ENCODE results near the gene SLC23A2.

Gene SLC23A2

DNA sequence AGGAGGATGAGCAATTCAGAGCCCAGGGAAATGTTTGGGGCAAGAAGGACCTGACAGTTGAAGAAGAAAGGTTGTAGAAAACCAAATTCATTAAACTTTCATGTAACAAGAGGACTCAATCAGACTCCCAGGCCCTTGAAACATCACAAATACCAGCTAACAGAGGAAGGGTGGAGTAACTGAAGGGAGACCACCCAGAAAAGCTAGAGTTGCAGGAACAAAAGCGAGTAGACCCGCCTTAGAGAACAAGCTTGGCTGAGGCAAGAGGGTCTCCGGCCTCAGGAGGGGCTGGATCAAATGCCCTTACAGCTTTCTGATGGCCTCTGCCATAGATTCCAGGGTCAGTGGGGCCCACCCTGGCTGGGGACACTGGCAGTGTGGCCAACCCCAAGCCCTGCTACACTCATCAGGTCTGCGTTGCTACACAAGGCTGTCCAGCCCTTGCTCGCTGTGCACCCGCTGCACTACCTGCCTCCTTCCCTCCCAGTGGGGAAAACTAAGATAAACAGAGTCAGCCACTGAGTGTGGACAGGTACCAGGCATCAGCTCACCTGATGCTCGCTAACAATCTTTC, 110.0 kb downstream of the SLC23A2 start:
- no peaks in the 10 kb centered on the region for H3K9me3 ChIP-seq (ENCODE audit: insufficient read depth, low read length)
- no peak overlapping the region for H3K4me3 ChIP-seq (ENCODE audit: low read length)
- H3K4me1 ChIP-seq (ENCODE audit: low read length), result peaks cover 26% of the 10 kb centered on the region
- TF ChIP-seq, protein P1, sequence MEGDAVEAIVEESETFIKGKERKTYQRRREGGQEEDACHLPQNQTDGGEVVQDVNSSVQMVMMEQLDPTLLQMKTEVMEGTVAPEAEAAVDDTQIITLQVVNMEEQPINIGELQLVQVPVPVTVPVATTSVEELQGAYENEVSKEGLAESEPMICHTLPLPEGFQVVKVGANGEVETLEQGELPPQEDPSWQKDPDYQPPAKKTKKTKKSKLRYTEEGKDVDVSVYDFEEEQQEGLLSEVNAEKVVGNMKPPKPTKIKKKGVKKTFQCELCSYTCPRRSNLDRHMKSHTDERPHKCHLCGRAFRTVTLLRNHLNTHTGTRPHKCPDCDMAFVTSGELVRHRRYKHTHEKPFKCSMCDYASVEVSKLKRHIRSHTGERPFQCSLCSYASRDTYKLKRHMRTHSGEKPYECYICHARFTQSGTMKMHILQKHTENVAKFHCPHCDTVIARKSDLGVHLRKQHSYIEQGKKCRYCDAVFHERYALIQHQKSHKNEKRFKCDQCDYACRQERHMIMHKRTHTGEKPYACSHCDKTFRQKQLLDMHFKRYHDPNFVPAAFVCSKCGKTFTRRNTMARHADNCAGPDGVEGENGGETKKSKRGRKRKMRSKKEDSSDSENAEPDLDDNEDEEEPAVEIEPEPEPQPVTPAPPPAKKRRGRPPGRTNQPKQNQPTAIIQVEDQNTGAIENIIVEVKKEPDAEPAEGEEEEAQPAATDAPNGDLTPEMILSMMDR (IDR thresholded peaks at IDR 0.05; ENCODE audit: low read depth, low read length), result no peak
- no peak for TF ChIP-seq EZH2phosphoT487 (IDR thresholded peaks at IDR 0.05; ENCODE audit: low read depth)
- no peaks in the 10 kb centered on the region for H3K27me3 ChIP-seq (ENCODE audit: low read depth, low read length)
- H3K4me2 ChIP-seq (ENCODE audit: low read length), result no peak overlapping the region
- H3K9ac ChIP-seq (ENCODE audit: low read length), result no peak overlapping the region
- no peak overlapping the region for H2AFZ ChIP-seq (ENCODE audit: low read depth, low read length)
- peaks cover 17% of the 10 kb centered on the region for H3K36me3 ChIP-seq (replicated peaks; ENCODE audit: low read depth, low read length)
- 0 out of 2 replicates have a peak, but pooled peaks cover 2% of the 10 kb centered on the region for H3K79me2 ChIP-seq (ENCODE audit: low read length)
- H3K27ac ChIP-seq (ENCODE audit: low read length), result no peak overlapping the region
- no peaks in the 10 kb centered on the region for H4K20me1 ChIP-seq (ENCODE audit: insufficient read depth, low read length)

DNA sequence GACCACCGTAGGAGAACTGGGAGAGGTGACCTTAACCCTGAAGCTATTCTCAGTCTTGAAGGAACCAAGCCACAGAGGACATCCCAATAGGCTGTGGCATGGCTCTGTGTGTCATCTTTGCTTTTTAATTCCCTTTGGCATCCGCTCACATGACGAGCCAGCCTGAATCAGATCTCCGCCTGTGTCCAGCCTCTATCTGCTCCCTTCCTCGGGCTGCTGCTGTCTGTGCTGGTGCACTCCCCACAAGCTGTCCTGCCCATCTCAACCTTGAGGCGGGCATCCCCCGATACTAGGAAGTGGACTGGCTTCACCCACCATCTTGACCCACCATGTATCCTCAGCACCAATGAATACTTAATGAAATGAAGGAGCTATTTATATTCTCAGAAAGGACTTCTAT, 111.9 kb downstream of the SLC23A2 start:
- Histone ChIP-seq H3K27me3 (ENCODE audit: low read depth, low read length) (no peaks in the 10 kb centered on the region), H3K79me2 (ENCODE audit: low read length) (0 out of 2 replicates have a peak, but pooled peaks cover 2% of the 10 kb centered on the region), H2AFZ (ENCODE audit: low read depth, low read length) (no peak overlapping the region), H3K4me3 (ENCODE audit: low read length) (no peak overlapping the region), H3K27ac (ENCODE audit: low read length) (no peak overlapping the region), H4K20me1 (ENCODE audit: insufficient read depth, low read length) (no peaks in the 10 kb centered on the region), H3K9ac (ENCODE audit: low read length) (no peak overlapping the region), H3K4me1 (ENCODE audit: low read length) (peaks cover 8% of the 10 kb centered on the region), H3K4me2 (ENCODE audit: low read length) (no peak overlapping the region), H3K36me3 (replicated peaks; ENCODE audit: low read depth, low read length) (peaks cover 14% of the 10 kb centered on the region), H3K9me3 (ENCODE audit: insufficient read depth, low read length) (no peaks in the 10 kb centered on the region)
- TF ChIP-seq, protein P1 (IDR thresholded peaks at IDR 0.05; ENCODE audit: low read depth, low read length), result no peak
- no peak for TF ChIP-seq EZH2phosphoT487 (IDR thresholded peaks at IDR 0.05; ENCODE audit: low read depth)

DNA sequence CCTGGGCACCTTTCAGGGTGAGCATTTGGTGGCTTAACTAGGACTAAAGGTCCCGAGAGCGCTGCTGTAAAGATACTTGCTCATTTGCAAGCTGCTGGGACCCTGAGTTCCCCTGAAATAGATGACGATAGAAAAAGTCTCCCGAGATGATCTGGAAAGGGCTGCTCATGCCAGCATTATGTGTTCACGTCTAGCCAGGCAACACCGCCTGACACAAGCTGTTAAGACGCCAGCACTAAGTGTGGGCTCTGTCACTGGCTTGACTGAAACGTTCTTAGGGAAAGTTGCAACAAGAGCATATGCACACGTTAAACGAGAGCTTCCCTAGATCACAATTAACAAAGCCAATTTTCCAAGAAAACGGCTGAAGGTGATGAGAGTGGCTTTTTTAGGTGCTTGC, 113.7 kb downstream of the SLC23A2 start:
- Histone ChIP-seq H3K4me3 (ENCODE audit: low read length) (no peak overlapping the region), H2AFZ (ENCODE audit: low read depth, low read length) (no peak overlapping the region), H3K79me2 (ENCODE audit: low read length) (no peaks in the 10 kb centered on the region), H3K36me3 (replicated peaks; ENCODE audit: low read depth, low read length) (peaks cover 28% of the 10 kb centered on the region), H3K4me1 (ENCODE audit: low read length) (peaks cover 4% of the 10 kb centered on the region; the same call in 1 of the 2 replicates), H3K9ac (ENCODE audit: low read length) (no peak overlapping the region), H3K4me2 (ENCODE audit: low read length) (no peak overlapping the region), H3K27ac (ENCODE audit: low read length) (no peak overlapping the region), H3K27me3 (ENCODE audit: low read depth, low read length) (no peaks in the 10 kb centered on the region), H4K20me1 (ENCODE audit: insufficient read depth, low read length) (no peaks in the 10 kb centered on the region), H3K9me3 (ENCODE audit: insufficient read depth, low read length) (no peaks in the 10 kb centered on the region)
- no peak for TF ChIP-seq EZH2phosphoT487 (IDR thresholded peaks at IDR 0.05; ENCODE audit: low read depth)
- TF ChIP-seq, protein P1 (IDR thresholded peaks at IDR 0.05; ENCODE audit: low read depth, low read length), result no peak

DNA sequence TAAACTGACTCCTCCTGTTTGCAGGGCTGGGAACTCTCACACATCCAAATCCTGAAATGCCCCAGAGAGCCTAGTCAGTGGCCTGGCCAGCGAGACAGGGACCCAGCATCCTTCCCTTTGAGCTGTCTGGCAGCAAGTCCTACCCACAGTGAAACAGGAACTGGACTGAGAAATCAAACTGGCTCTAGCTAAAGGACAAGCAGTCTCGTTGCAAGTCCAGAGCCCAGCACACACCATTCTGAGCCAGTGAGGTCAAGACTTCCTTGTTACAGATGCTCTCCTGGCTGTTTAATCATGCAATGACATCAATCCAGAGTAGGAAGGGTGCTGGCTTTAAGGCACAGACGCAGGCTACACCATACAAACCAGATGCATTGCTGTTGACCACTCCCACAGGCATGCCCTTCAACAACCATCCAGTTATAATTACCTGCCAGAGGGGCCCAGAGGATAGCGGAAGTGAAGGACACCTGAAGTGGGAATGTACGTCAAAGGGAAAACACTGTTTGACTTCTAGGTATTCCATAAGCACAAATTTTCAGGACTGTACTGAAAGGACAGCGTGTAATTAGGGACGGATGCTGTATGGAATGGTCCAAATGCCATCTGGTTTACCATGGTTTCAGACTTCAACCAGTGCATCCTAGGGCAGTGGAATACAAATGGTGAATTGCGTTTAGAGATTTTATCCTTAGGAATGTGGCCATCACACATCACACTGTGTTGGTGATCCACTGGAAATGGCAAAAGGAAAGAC, 114.4 kb downstream of the SLC23A2 start:
- no peaks in the 10 kb centered on the region for H3K9me3 ChIP-seq (ENCODE audit: insufficient read depth, low read length)
- H2AFZ ChIP-seq (ENCODE audit: low read depth, low read length), result no peak overlapping the region
- TF ChIP-seq EZH2phosphoT487 (IDR thresholded peaks at IDR 0.05; ENCODE audit: low read depth), result no peak
- TF ChIP-seq, protein P1 (IDR thresholded peaks at IDR 0.05; ENCODE audit: low read depth, low read length), result no peak
- H3K9ac ChIP-seq (ENCODE audit: low read length), result no peak overlapping the region
- H3K27me3 ChIP-seq (ENCODE audit: low read depth, low read length), result no peaks in the 10 kb centered on the region
- no peaks in the 10 kb centered on the region for H3K79me2 ChIP-seq (ENCODE audit: low read length)
- H3K4me2 ChIP-seq (ENCODE audit: low read length), result no peak overlapping the region
- peaks cover 32% of the 10 kb centered on the region for H3K36me3 ChIP-seq (replicated peaks; ENCODE audit: low read depth, low read length)
- no peak overlapping the region for H3K27ac ChIP-seq (ENCODE audit: low read length)
- H3K4me3 ChIP-seq (ENCODE audit: low read length), result no peak overlapping the region
- H4K20me1 ChIP-seq (ENCODE audit: insufficient read depth, low read length), result no peaks in the 10 kb centered on the region
- peaks cover 4% of the 10 kb centered on the region; the same call in 1 of the 2 replicates for H3K4me1 ChIP-seq (ENCODE audit: low read length)
